ENCODE data around the gene SFTPA2.

GRCh38 chr10:79595510-79595909 lies 35.3 kb upstream of the SFTPA2 start:
- TF ChIP-seq POLR2A (IDR thresholded peaks at IDR 0.05; ENCODE audit: low read length), result no peak
- no peak for TF ChIP-seq GATA1 (IDR thresholded peaks at IDR 0.05; ENCODE audit: low read depth, low read length)

Data from erythroblast (primary cell).